ENCODE measurements around the gene FADS6.

FADS6 gene

GRCh38 chr17:74851612-74852236, 41.7 kb downstream of the FADS6 start:
- no peak for FAIRE-seq

DNA sequence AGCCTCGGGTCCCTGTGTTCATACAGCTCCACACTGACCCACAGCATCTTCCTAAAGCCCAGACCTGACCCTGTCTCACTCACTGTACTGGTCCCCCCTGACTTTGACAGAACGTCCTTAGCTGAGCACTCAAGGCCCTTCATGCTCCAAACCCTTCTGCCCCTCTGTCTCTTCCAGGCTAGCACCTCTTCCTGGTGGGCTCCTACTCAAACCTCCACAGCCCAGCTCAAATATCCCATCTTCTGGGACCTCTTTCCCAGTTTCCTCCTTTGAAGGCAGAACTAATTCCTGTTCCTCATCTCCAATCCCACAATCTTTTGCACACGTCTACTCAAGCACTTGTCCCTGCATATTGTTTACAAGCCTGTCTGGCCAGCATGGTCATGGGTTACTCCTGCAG, 42.5 kb downstream of the FADS6 start:
- FAIRE-seq: no peak

- no peak for FAIRE-seq
These were observed 43.1 kb downstream of the FADS6 start for GRCh38 chr17:74850310-74850709.

DNA sequence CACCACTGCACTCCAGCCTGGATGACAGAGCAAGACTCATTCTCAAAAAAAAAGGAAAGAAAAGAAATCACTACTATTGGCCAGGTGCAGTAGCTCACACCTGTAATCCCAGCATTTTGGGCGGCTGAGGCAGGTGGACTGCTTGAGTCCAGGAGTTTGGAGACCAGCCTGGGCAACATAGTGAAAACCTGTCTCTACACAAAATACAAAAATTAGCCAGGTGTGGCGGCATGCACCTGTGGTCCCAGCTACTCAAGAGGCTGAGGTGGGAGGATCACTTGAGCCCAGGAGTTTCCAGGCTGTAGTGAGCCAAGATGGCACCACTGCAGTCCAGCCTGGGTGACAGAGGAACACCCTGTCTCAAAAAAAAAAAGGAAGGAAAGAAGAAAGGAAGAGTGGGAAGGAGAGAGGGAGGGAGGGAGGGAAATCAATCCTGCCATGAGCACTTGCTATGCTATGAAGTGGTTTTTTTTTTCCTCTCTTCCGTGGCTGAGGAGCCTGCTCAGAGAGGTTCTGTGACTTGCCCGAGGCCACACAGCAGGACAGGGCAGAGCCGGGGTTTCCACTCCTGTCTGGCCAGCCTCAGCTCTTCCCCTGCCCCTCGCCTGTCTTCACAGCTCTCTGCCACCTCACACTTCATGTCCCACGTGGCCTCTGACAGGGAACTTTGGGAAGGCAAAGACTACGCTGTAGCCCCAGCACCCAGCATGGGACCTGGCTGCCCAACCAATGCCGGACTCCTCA, 44.6 kb downstream of the FADS6 start:
- no peak for FAIRE-seq

DNA sequence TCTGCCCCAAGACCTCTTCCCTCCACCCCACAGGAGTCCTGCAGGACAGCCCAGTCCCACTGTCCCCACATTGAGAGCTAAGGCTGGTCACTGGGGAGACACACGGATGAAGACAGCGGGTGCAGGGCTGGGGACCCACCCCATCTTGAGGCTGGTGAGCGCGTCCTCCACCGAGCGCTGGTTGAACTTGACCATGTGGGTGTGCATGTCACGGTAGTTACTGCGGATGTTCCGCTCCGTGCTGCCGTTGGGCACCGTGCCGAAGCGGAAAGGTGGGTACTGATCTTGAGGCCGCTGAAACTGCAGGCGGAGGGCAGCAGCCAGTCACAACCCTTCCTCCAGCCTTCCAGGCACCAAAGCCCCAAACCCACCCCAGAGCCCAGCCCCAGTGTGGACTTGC, 46.8 kb downstream of the FADS6 start:
- no peak for FAIRE-seq

DNA sequence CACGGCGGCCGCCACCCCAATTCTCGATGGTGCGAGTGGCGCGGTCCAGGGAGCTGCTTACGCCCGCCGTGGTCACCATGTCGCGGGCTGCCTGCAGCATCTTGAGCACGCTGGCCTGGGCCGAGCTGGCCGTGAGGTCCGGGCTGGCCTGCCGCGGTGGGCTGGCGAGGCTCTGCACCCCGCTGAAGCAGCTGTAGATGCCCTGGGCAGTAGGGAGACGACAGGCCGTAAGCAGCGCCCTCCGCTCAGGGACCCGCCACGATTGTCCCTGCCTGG, 50.1 kb downstream of the FADS6 start:
- FAIRE-seq: no peak

- no peak for FAIRE-seq
These were observed 50.7 kb downstream of the FADS6 start for GRCh38 chr17:74842599-74843351.

DNA sequence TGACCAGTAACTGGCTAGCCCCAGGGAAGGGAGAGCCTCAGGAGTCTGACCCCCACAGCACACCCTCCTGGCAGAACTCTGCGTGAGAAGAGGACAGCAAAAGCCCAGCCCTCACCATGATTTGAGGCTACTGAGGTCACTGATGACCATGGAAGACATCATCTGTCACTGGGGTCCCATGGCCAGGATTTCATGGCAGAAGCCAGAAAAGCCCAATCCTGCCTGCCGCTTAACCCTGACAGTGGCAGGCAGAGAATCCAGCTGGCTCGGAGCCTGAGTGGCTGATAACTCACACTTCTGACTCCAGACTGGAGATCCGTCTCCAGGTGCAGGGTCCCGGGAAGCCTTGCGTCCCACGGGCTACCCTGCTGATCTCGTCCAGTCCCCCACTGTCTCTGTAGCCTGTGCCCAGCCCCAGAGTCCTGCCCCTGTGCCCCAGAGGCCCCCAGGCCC, 51.3 kb downstream of the FADS6 start:
- FAIRE-seq: no peak

GRCh38 chr17:74840989-74841666, 52.3 kb downstream of the FADS6 start:
- FAIRE-seq: no peak

DNA sequence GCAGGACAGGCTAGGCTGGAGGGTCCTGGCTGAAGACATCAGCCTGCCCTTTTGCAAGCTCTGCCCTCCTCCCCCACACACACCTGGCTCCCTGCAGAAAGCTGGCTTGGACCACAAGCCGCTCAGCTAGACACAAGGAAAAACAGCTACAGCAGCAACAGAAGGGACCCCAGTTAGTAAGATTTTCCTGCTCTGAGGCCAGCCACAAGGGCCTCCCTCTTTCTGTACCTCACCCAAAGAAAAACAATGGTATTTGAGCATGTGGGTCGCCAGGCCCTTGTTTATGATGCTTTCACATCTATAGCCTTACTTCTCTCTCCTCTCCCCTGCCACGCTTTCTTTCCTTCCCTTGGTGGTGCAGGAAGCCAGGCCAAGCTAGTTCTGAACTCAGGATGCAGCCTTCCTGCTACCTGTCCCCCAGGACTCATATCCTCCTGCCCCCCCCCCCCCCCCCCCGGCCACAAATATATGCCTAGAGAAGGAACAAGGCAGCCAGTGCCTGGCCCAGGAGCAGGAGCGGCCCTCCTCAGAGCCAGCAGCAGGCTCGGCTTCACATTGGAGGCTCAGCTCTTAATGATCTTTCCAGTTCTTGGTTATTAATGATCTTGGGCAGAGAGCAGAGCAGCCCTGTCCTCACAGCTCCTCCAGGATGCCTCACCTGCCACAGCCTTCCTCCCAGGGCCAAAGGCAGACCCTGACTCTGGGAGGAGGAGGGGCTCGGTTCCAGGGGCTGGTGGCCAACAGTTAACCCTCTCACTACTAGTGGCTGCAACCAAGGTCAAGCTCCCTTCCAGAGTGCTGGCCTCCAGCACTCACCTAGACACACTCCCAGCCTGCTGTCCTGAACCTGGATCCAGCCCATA, 53.2 kb downstream of the FADS6 start:
- no peak for FAIRE-seq

- FAIRE-seq: no peak
These were observed 55.2 kb downstream of the FADS6 start for GRCh38 chr17:74838274-74838673.

- FAIRE-seq: no peak
These were observed 56.6 kb downstream of the FADS6 start for GRCh38 chr17:74836691-74837467.

DNA sequence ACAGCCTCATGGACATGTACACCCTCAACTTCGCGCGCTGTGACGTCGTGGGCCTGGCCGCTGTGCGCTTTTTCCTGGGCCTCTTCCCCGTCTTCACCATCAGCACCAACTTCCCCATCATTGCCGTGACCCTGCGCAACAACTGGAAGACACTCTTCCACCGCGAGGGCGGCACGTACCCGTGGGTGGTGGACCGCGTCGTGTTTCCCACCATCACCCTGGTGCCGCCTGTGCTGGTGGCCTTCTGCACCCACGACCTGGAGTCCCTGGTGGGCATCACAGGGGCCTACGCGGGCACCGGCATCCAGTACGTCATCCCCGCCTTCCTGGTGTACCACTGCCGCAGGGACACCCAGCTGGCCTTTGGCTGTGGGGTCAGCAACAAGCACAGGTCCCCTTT, 57.2 kb downstream of the FADS6 start:
- no peak for FAIRE-seq

GRCh38 chr17:74833501-74834377, 59.7 kb downstream of the FADS6 start:
- FAIRE-seq: no peak

- no peak for FAIRE-seq
These were observed 61.0 kb downstream of the FADS6 start for GRCh38 chr17:74832421-74832820.

- FAIRE-seq: no peak
These were observed 61.8 kb downstream of the FADS6 start for GRCh38 chr17:74831444-74832146.

GRCh38 chr17:74830861-74831260, 62.6 kb downstream of the FADS6 start:
- no peak for FAIRE-seq

- FAIRE-seq: no peak
These were observed 65.6 kb downstream of the FADS6 start for GRCh38 chr17:74827800-74828199.

Data from A204.1 (cell line).